ENCODE measurements around the gene ZNF487.
"Not testable (repeated sequence)": the region's sequence is repeated elsewhere in the genome, so short reads cannot be mapped to it uniquely, and the experiment has no call there.

Gene ZNF487

DNA sequence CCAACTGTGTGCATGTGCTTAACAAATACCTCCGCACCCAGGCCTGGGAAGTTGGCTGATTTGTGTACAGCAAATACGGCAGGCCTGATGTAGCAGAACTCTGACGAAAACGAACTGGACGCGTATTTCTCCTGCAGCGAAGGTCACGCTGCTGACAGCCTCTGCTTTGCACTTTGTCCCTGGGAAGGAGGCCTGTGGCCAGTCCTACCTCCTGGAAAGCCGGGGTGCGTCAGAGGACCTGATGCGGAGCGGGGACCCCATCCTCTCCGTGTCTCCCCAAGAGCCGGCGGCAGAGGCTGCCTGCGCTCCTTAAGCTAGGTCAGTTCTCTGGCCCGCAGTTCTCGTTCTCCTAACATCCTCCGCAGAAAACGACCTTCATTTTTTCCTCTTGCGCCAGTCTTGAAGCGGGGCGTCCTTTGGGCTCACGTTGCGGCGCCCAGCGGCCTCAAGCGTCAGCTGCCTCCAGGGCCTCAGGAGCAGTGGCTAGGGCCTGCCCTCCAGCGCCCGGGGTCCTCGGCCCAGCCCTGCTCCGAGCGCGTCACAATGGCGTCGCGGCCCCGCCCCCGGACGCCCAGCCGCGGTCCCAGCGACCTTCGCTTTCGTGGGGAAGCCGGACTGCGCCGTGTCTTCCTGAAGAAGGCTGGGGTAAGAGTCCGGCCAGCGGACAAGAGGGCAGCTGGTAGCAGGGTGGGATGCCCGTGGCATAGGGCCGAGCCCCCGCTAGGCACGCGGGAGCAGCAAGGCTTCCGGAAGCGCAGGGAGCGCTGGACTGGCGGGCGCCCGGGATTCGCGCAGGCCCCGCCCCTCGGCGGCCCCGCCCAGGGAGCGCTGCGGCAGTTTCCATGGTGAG, at the start of gene ZNF487:
Gene ZNF487, plus strand, starts transcription at position 821 of the 850 bp plus-strand sequence. CDS start 38,703 bp downstream, outside the sequence.
- peak; percentile 47 for DNase-seq

DNA sequence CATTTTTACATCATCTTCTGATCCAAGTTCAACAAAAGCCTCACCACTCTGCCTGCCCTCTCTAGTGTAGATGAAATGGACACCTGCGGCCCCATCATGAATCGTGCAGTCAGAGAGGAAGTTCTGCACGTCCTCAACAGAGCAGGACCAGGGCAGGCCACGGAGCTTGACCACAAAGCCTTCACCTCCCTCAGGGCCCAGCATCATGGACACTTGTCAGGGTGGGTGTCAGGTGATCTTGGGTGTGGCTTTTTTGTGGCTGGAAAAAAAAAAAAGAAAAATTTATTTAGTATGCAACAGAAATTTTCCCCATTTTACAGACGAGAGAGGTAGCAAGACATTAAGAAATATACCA, 49.3 kb upstream of the ZNF487 start:
- no peak for DNase-seq

DNA sequence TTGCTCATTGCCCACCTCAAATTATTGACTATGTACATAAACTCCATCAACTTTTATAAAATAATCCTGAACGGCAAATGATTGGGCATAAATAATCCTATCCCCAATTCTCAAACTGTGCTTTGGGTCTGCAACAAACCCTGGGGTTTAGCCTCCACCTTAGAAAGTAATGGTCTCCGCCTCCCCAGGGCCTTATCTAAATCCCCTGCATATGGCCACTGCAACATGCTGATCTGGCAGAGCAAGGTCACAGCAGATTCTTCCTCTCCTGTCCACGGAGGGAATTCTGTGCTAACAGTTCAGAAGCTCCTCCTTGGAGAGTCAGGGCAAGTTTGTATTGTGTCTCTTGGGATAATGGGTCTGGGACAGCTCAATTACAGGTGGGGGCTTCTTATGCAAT, 47.0 kb upstream of the ZNF487 start:
- DNase-seq: no peak

DNA sequence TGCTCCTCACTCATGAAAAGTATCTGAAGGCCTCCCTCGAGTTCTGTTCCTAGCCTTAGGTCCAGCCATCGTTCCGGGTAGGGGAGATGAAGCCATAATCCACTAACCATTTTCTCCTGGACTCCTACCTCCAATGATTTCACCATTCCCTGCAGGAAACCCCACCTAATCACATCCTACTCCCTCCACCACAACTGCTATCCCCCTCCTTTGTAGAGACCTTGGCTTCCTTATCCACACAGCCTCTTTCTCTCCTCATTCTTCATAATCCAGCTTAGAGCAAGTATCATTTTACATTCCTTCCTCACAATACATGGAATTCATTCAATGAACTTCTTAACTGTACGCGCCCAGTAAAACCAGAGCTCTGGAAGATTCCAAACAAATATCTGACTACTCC, 46.6 kb upstream of the ZNF487 start:
- no peak for DNase-seq

DNA sequence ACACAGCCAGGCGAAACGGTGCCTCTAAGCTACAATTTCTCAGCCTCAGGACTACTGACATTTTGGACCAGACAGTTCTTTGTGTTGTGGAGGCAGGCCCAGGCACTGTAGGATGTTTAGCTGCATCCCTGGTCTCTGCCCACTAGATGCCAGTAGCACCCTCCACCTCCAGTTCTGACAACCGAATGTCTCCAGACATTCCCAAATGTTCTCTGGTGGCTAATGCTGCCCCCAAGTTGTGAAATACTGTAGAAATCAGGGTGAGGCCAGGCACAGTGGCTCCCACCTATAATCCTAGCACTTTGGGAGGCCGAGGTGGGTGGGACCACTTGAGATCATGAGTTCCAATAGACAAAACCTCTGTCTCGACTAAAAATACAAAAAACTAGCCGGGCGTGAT, 46.2 kb upstream of the ZNF487 start:
- no peak for DNase-seq

DNA sequence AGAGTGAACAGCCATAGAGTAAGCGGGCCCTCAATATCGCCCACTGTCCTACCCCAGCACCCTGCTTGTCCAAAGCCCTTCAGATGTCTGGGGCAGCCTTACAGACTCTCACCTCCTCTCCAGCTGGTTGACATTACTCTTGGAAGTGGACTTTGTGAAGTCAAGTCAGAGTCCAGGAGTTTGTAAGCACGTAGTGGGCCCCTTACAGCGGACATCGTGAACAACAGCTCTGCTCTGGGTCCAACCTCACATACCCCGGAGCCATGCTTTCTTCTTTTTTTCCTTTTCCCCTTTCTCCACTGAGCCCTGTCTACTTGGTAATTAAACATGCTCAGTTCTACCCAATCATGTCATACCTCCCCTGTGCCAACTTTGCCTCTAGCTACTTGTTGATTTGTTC, 45.4 kb upstream of the ZNF487 start:
- DNase-seq: no peak

DNA sequence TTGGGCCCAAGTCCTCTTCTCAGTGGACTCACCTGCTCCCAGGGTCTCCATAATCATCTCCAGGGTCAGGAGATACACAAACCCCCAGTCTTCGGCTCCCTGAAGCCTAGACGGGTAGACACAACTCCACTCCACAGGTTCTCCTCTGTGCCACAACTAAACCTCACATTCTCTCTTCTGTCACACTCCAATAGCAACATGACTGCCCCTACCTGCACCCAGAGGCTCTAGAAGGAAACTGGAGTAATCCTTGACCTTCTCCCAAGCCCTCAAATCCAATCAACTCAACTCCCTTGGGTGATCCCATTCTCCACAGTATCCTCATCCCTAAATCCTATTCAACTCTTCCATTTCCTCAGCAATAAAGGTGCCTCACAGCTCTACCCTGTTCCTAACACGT, 44.2 kb upstream of the ZNF487 start:
- no peak for DNase-seq

DNA sequence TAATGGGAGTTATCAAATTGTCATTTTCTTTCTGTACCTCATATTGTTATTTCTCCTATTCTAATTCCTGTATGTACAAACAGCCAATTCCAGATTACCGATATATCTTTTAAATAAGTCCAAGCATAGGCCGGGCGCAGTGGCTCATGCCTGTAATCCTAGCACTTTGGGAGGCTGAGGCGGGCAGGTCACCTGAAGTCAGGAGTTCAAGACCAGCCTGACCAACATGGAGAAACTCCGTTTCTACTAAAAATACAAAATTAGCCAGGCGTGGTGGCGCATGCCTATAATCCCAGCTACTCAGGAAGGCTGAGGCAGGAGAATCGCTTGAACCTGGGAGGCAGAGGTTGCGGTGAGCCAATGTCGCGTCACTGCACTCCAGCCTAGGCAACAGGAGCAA, 43.7 kb upstream of the ZNF487 start:
- DNase-seq: not testable (repeated sequence)

DNA sequence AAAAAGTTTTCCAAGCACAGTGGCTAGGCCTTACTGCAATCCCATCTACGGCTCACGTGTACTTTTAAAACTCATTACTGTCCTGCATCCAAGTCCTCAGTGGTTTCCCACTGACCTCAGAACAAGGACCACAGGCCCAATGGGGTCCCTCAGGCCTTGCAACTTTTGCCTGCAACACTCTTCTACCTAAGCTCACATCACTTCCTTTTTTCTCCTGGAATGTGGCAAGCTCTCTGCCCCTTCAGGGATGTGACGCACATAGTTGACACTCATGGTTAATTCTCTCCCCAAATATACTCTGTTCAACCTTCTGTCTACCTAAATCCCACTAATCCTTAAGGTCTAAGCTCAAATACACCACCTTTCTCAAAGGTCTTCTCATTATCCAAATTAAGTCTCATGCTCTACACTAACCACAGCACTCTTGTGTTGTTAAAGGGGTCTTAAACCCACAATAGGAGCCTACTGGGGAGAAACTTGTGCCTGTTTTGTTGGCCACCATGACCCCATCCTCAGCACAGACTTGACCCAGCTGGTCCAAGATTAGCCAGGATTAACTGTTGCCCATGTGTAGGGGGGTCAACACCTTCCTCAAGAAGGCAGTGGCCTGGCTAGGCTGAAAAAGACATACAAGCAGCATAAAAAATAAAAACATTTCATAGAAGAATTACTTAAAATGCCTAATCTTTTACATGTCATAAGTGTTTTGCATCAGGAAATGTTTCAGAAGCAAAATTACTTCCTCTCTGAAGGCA, 43.1 kb upstream of the ZNF487 start:
- no peak for DNase-seq

DNA sequence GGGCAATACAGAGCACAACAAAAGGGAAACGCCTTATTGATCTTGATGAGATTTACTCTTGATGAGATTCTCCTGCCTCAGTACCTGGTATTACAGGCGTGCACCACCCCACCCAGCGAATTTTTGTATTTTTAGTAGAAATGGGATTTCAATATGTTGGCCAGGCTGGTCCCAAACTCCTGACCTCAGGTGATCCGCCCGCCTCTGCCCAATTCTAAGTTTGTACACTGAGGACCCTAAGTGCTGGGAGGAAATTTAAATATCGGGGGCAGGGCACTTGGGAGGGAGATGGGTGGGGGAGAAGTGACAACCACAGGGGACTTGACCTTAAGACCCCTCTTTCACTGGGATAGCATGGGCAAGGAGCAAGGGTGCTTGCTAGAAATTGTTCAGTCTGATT, 42.0 kb upstream of the ZNF487 start:
- DNase-seq: no peak

DNA sequence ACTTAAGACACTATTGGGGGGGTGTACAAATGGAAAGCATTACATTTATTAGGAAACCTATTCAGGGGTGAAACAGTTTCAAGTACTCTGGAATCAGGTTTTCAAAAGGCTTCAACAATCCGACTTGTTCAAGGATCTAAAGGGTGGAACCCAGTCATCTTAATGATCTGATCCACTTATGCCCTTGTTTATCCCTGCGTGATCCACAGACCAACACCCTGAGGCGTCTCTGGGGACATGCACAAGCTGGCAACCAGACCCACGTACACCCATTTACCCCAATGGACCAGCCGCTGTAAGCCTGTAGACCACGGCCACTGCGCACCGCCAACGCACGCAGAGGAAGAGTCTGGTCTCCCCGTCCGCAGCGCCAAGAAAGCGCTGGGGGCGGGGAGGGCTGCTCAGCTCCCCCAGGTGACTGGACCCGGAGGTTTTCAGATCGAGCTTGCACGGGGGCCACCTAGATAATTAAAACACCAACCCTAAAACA, 41.3 kb upstream of the ZNF487 start:
- no peak for DNase-seq

DNA sequence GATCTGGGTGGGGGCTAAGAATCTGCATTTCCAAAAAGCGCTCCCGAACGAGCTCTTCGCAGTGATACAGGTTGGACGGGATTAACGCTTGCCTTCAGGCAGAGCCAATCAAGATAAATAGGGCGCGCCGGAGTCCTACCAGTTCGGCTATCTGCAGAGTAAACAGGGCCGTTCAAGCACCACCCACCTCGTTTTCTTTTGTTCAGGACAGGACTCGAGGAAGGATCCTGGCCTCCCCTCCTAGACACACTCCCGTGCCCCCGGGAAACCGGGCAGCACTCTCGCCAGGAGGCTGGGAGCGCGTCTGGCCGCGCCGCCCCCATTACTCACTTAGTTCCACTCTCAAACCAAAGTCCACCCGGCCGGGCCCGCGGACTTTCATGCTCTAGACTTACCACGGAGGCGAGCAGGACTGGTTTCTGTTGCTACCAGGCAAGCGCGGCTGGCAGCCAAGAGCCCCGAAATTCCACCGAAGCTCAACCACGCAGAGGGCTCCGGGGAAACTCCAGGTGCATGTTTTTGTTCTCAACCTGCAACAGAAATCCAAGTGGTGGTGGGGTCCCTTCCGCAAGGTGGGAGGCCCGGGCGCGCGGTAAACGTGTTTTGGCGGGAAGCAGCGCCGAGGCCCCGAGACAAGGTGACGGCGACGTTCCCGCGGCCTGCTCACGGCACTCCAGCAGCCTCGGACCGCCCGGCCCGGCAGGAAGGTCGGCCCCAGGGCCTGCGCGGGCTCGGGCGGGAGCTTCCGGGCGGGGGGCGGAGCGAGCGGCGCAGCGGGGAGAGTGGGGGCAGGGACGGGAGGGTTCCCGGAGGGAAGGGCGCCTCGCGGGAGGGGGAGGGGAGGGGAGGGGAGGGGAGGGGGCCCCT, 40.6 kb upstream of the ZNF487 start:
- DNase-seq: no peak

DNA sequence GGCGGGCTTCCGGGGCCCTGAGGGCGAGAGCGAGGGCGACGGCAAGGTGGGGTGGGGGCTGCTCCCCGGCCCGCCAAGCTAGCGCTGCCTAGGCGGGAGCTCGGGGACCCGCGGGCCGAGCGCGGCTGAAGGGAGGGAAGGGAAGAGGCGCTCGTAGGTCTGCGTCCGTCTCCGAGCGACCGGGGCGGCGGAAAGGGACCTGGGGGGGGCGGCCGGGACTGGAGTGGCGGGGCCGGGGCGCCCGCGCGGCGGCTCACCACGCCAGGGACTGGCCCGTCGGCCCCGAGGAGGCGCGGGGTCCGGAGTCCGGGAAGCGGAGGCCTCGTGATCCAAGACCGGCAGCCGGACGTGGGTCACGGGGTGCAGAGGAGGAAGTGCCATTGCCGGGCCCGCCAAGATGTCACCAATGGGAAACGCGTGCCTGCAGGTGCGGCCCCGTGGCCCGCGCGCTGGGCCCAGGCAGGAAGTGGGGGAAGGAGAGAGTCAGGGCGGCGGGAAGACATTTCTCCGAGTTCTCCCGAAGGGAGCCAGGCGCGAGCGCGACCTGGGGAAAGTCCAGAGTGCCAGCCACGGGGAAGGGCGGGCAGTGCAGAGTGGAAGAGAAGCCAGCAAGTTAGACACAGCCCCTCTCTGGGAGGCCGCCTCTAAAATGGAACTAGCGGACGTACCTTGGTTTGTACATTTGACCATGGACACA, 39.8 kb upstream of the ZNF487 start:
- DNase-seq: no peak

DNA sequence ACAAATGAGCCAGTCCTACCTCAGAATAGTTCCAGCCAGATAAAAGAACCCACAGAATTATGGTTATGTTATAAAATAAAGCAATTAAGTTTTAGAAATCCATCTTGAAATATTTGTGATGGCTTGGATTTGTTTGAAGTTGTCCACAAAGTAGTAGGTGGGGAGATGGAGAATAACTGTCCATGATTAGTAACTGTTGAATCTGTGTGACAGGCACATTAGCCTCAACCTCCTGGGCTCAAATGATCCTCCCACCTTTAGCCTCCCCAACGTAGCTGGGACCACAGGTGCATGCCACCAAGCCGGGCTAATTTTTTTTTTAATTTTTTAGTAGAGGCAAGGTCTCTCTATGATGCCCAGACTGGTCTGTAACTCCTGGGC, 38.0 kb upstream of the ZNF487 start:
- DNase-seq: no peak

DNA sequence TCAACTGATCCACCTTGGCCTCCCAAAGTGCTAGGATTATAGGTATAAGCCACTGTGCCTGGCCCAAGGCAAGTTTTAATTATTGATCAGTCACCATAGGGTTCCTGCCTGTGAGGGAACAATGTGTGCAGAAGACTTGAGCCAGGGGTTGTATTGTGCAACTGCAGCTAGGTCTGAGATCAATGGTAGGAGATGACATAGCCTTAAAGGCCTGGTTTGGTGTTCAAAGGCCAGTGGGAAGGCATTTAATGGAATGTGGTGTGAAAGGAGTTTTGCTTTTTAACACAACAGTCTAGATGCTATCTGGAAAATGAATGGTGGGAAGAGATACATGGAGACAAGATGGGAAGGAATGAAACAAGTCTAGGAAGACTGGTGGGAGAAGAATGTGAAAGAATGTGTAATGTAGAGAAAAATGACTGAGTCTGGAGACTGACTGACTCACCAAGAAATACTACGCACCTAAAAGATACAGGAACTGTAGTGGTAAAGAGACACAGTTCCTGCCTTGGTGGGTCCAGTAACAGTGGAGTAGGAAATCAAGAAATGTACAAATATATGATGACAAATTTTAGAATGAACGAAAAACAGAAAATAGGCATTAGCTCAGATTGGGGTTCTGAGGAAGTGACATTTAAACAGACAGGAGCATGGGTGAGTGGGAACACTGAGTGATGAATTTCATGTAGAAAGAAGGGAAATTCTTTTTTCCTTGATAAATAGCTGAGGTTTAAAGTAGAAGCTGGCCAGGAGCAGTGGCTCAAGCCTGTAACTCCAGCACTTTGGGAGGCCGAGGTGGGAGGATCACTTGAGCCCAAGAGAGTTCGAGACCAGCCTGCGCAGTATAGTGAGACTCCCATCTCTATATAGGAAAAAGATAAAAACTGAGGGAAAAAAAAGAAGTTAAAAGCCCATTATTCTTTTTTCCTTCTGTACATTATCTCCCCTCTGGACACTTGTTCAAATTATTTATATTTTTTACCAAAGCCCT, 37.3 kb upstream of the ZNF487 start:
- DNase-seq: no peak

DNA sequence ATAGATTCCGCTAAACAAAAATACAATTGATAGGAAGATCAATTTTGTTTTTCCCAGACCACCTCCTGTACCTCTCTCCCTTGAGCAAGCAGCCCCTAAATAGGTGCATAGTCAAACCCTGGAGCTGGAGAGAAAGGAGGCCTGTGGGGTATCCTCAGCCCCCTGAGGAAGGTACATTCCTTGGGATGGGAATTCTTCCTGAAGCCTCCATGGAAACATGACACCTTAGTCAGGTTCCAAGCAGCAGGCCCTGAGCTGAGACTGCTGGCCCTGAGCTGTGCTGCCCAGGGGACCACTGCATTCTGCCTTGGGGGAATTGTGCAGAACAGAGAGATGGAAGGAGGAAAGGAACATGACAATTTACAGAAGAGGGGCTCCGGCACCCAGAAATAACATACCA, 35.3 kb upstream of the ZNF487 start:
- no peak for DNase-seq

DNA sequence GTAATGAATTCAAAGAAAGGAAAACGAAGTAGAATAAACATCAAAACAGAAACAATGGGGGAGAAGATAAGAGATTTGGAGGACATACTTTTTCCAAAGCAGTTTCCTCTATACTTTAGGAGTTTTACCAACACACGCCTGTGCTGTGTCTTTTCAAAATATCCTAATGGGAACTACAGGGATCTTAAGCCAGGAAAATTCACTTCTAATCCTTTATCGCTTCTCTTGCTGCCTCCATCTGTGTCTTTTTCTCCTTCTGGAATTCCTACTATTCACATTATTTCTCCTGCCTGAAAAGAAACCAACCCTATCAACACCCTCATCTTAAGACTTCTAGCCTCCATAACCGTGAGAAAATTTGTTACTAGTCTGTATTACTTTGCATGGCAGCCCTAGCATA, 34.7 kb upstream of the ZNF487 start:
- no peak for DNase-seq

DNA sequence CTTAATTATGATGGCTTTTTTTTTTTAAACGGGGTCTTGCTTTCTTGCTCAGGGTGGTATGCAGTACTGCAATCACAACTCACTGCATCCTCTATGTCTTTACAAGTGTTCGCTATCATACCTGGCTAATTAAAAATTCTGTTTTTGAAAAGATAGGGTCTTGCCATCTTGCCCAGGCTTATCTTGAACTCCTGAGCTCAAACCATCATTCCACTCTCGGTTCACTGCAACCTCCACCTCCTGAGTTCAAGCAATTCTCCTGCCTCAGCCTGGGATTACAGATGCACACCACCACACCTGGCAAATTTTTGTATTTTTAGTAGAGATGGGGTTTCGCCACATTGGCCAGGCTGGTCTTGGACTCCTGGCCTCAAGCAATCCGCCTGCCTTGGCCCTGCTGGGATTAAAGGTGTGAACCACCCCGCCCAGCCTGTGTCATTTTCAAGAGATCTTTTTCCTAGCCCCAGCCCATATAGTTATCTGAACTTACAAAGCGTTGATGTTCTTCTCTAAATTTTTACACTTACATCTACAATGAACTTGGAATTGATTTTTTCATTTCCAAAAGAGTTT, 33.9 kb upstream of the ZNF487 start:
- DNase-seq: no peak

DNA sequence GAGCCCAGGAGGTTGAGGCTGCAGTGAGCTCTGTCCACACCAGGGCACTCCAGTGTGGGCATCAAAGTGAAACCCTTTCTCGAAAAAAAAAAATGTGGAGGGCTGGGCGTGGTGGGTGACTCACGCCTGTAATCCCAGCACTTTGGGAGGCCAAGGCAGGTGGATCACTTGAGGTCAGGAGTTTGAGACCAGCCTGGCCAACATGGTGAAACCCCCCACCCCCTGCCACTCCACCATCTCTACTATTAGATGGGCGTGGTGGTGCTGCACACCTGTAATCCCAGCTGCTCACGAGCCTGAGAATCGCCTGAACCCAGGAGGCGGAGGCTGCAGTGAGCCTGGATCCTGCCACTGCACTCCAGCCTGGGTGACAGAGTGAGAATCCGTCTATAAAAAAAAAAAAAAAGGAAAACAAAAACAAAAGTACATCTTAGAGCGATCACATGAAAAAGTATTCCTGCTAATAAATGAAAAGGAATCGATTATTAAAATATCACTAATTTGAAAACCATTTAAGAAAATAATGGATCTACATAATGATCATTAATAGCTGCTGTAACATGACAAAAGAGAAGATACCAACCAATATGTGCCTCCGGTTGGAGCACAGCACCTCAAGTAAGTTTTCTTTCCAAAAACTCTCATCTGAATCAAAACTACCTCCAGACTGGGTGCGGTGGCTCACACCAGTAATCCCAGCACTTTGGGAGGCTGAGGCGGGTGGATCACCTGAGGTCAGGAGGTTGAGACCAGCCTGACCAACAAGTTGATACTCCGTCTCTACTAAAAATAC, 32.8 kb upstream of the ZNF487 start:
- no peak for DNase-seq

DNA sequence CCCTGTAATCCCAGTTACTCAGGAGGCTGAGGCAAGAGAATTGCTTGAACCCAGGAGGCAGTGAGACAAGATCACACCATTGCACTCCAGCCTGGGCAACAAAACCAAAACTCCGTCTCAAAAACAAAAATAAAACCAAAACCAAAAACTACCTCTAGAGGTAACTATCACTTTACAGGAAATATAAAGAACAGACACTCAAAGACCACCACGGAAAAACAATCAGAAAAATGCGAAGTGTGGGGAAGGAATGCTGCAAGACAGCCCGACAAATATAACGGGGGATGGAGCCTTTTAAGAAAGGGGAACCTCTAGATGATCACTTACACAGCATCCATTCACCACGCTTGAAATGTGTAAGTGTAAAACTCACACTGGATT, 32.2 kb upstream of the ZNF487 start:
- no peak for DNase-seq
